NCI-H510A (cell line): ENCODE results near the gene LRRC36.
A peak's percentile ranks its signal among the peaks of the same experiment; 100 is the strongest.

Experiments
- DNase-seq: peaks from one replicate; lab custom pipeline; 2025; lab: John Stamatoyannopoulos, UW

The LRRC36 gene

DNA sequence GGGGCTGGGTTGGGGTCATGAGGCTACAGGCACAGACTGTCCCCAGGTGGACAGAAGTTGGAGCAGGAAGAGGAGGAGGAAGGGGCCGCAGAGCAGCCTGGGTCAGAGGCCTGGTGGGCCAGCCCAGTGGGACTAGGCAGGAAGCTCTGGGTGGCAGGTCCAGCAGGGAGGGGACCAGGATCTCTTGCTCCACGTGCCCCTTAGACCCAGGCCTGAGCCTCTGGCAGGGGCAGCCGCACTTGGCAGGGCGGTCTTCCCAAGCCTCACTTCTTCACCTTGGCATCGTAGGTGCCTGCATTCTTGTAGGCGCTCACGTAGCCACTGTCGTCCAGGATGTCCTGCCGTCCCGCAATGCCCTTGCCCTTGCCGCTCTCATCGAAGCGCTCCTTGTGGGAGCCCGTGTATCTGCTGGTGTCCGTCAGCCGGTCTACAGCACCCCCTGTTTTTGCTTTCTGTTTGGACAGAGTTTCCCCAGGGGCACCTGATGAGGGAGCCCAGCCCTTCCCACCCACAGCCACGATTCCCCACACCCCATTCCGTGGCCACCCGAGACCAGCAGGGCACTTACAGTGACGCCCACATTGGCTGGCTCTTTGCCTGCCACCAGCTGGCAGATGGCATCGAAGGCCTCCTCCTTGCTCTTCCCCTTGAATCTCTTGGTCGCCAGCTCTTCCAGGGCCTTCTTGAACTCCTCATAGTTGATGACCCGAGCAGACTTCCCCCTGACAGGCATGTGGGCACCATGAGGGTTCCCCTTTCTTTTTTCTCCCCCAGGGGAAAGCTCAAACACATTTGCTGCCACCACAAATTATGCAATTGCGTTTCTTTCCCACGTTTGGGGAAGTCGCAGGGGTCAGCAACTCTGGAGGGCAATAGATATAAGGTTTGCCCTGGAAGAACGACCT lies 63.5 kb downstream of the LRRC36 start:
- DNase-seq: no peak

DNA sequence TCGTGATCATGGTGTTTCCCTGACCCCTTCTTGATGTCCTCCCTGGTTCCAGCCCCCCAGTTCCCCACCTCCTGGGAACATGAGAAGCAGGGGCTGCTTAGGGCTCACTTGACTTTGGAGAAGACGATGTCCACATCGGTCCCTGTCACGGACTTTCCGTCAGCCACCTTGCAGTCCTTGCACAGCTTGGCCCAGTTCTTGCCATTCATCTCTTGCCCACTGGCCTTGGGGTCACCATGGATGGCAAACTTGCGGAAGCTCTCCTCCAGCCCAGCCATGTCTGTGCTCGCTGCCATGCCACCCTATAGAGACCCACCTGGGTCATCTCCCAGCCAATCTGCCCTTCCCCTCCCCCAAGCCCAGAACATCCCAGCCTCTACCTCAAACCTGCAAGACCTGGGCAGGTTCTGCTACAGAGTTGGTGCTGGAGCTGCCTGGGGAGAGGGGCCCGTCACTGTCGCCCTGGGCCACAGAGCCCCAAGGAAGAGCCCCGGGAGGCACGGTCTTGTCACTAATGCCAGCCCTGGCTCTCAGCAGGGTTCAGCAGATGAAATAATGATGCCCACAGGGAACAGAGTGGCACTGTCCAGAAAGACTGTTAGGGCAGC lies 64.3 kb downstream of the LRRC36 start:
- no peak for DNase-seq

DNA sequence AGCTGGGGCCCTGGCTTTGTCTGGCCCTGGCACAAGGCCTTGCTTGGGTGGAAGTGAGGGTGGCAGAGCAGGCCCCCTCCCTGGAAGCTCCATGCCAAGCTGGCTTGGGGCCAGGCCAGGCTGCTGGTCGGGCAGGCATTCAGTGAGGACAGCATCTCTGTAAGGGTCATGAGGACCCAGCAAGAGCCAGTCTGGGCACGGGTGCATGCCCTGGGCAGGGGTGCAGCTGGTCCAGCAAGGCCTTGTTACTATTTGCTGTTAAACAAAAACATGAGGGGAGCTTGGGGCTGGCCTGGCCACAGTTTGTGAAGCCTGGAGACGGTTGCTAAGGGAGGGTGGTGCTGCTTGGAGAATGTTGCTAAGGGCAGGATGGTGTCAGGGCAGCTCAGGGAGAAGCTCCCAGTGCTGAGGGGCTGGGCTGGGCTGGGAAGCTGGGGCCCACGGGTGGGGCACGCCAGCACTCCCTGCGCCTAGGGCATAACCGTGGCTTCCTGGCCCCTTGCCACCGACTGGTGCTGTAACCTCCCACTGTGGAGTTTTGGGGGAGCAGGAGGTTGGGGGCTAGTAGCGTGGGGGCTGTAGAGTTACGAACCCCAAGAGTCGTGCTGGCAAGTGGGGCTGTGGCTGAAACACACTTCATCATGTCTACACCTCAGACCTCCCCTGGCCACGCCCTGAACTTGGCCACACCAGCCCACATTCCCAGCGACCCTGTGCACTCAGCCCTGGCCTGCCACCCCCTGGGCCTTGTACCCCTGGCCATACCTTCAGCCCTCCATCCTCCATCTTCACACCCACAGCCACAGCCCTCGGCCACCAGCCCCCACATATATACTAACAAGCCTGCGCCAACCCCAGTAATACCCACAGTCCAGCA lies 65.0 kb downstream of the LRRC36 start:
- no peak for DNase-seq

- DNase-seq: no peak
Measured at GRCh38 chr16:67392301-67393059, 65.9 kb downstream of the LRRC36 start.

DNA sequence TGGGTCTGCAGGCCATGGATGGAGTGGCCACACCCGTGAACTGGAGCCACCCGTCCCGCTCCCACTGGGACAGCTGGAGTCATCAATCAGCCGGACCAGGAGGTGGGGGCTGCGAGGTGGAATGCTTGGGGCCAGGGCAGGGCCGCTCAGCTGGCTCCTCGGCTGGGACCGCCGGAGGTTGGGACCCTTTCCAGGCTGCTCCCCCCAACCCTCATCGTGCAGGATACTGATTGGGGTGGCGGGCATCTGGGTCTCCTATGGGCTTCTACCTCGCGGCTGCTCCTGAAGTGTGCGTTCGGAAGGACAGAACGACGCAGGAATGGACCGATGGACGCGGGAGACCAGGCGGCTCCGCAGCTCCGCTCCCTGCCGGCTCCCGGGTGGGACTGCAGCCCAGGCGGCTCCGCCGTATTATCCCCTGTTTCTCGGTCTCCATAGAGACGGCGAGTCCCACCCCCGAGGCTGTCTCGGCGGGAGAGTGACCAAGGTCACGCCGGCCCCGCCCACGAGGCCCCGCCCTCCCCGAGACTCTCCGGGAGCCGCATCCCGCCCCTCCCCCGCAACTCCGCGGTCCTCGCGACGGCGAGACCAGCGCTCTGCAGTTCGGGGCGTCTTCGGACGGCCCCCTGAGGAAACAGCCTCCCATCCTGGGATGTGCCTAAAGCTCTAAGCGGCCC lies 66.6 kb downstream of the LRRC36 start, which contains the start of gene TPPP3:
Gene TPPP3 (minus strand): TSS at position 388 of the 677 bp plus-strand sequence. CDS start 2,387 bp downstream, outside the sequence.
- peak; percentile 74 for DNase-seq

DNA sequence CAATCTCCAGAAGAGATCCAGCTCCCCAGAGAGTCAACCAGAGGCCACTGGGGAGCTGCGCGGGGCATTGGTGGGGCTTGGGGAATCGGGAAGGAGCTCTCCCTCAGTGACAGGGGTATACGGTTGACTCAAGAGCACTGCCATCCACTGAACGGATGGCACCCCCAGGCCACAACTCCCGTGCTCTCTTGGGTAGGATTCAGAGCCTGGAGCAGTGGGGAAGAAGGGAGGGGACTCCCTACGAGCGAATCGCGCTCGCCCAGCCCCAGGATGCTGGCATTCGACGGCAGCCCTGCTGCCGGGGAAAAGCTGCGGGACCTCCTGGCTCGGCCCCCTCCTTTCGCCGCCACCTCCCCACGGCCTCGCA lies 67.2 kb downstream of the LRRC36 start:
- no peak for DNase-seq

- no peak for DNase-seq
Measured at GRCh38 chr16:67394155-67395104, 67.8 kb downstream of the LRRC36 start.

DNA sequence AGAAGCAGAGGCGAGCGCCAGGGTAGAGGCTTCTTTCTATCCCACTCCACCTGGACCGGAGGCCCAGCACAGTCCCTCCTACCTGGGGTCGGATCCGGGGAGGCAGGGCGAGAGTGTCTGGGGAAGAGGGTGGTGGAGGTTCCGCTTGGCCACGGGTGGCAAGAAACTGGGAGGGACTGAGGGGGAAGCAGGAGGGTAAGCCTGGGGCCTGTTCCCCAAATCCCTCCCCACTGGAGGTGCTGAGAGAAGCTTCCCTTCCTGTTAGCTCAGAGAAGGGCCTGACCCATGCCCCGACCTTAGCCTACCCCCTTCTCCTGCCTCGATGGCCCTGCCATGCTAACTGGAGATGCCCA lies 68.5 kb downstream of the LRRC36 start:
- DNase-seq: no peak

GRCh38 chr16:67395458-67396158 lies 69.0 kb downstream of the LRRC36 start:
- peak; percentile 58 for DNase-seq

DNA sequence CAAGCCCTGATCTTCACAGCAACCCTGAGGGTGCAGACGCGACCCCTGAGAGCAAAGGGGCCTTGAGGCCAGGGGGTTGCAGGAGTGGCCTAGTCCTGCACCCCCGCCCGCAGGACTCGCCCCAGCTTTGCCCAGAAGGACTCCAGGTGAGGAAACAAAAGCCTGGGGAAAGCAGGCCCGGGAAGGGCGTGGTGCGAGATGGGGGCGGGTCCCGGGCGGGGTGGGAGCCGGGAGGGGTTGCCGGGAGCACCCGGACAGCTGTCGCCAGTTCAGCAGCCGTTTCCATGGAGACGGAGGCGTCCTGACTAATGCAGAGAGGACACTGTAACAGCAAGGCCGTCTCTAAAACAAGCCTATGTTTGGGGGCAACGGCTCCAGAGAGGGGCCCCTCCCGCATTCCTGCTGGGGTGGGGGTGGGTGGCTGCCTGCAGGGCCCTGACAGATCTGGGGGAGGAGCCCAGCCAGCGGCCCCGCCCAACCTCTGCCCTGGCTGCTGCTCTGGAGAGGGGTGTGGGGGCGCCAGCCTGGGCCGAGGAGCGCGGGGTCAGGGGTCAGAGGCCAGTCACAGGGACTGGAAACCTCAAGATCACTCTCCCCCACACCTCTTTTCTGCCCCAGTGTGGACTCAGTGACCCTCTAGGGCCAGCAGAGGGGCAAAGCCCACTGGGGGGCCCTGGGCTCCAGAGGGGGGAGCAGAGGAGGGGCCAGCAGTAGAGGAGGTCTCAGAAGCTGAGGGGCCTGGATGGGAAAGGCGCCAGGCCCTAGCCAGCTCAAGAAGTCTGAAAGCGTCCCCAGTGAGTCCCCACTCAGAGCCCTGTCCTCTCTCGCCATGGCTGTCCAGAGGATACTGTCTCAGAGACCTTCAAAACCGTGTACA lies 69.8 kb downstream of the LRRC36 start:
- DNase-seq: peak; percentile 89

GRCh38 chr16:67397036-67397801 lies 70.6 kb downstream of the LRRC36 start:
- no peak for DNase-seq

DNA sequence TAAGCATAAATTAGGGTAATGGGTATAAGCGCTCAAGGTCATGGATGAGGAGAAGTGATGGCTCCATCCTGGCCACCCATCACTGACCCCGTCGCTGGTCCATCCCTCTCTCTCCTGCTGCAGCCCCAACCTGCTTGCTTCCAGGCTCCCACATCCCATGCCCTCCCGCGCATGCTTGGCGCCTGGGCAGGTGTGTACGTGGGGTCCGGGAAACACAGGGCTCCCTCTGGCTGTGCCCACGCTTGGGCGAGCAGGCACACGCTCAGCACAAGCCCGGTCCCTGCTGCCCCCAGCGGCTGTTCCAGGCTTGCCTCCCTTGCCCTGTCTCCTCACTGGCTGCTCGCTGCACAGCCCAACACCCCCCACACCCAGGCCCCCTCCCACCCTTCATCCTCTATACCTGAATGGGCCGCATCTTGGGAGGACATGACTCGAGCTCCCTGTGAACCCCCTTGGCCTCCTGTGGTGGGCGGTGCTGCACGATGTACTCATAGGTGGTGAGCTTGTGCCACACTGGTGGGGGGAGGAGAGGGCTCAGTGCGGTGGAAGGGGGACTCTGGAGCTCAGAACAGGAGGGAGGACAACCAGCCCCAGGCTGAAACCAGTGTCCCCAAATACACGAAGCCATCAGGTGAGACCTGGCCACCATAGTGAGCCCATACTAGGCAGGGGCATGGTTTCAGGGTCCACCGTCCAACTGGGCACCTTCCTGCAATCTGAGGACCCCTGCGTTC lies 71.4 kb downstream of the LRRC36 start:
- no peak for DNase-seq

DNA sequence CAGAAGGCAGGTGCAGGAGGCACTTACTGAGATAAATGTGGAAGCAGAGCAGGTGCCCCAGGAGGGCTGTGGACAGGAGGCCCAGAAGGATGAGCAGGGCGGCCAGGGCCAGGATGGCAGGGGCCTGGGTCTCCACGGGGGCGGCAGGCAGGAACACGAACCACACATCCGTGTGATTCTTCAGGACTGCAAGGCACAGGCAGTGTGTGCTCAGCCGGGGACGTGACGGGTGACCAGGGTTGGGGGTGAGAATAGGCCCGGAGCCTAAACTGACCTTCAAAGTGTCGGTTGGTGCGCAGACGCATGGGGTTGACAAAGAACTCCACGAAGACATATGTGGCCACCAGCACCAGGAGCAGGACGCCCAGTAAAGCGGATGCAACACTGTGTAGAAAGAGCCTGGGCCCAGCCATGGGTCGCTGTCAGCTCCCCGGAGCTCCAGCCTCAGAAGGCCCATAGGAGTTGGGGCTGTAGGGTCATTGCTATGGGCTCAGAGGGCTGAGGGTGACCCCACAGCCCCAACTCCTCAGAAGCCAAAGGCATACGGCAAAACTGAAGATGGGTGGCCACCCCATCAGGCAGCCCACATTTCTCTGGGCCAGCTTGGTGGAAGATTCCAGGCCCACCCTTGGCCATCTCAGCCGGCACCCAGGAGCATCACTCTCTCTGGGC lies 72.1 kb downstream of the LRRC36 start:
- no peak for DNase-seq

DNA sequence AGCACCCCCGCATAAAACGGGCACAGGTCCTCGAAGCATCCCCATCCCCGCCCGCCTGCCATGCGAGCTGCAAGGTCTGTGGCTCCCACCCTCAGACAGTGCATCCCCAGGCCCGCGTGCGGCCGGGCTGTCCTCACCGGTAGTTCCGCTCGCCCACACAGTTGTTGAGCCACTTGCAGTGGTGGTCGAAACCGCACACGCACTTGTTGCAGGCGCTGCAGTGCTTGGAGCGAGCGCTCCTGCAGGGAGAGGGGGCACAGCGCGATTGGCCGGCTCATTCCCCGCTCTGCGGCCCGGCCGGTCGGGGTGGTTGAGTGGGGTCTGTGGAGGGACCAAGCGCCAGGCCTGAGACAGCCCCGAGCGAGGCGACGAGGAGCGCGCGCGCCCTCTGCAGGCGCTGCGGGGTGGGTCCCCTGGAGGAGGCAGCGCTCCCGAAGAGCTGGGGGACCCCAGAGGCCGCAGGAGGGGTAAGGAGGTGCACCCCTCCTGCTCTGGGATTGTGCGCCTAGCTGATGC lies 72.7 kb downstream of the LRRC36 start:
- no peak for DNase-seq

GRCh38 chr16:67399749-67400704 lies 73.4 kb downstream of the LRRC36 start:
- DNase-seq: peak; percentile 56
